GM18507 (cell line): ENCODE measurements around the gene SLC25A23.
A peak's percentile ranks its signal among the peaks of the same experiment; 100 is the strongest.

Experiments
- DNase-seq: peaks from one replicate; pipeline ENCODE4 v3.0.0; 2011; ENCODE audit warnings: low read depth; ENCODE audit not compliant: insufficient read length; ENCODE audit errors: extremely low spot score
- FAIRE-seq: peaks from 2 replicates; lab custom pipeline; 2011; peaks lifted over from hg19 to GRCh38; lab: Jason Lieb, UNC

SLC25A23 gene

GRCh38 chr19:6460099-6460884 is 700 bp upstream of the SLC25A23 start:
- peak; percentile 88 for DNase-seq
- peak; percentile 98 for FAIRE-seq

DNA sequence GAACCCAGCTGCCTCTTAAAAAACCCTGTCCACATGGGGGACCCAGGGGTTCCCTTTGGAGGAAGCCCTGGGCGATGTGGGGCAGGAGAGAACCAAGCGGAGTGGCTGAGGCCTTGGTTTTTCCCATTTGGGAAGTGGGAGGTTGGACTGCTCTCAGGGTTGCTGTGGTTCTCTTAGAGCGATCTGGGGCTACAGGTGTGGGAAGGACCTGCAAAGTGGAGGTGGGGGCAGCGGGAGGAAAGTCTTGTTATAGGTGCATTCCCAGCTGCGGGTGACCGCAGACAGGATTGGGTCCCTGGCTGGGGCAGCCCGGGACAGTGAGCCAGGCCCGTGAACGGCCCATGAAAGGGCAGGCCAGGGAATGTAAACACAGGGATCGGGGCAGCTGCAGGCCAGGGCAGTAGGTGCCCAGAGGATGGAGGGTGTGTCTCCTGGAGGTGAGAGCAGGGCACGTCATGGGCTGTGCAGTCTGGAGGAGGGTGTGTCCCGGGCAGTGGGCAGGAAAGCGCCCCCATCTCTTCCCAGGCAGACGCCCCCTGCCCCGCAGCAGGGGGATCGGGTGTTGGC is 814 bp downstream of the SLC25A23 start:
- DNase-seq (no peak), FAIRE-seq (no peak)

DNA sequence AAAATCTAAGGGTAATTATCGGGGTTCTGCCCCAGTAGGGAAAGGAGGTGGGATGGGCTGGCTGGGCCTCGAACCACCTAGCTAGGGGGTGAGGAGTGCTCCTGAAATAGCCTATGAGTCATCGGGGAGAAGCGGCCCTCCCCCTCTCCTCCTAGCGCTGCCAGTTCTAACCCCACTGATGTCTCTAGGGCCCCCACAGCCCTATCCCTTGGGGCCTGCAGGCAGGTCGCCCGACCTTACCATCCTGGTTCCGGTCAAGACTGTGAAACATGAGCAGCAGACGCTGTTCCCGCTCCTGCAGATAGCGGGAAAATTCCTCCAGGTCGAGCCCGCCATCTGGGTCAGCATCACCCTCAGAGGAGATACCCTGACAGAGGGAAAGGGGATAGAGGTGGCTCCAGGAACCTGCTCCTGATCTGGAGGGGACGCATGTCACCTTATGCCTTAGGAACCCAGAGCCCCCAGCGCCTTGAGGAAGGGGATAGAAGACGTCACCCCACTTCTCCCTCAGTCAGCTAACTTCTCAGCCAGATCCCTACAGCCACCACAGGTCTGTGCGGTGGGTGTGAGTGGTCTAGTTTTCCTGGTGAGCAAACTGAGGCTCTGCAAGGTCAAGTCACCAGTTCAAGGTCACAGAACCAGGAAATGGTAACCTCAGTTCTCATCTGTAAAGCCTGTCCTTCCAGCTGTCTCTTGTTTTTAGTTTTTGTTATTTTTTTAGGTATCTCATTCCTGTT is 1.5 kb downstream of the SLC25A23 start:
- DNase-seq (peak; percentile 45), FAIRE-seq (peak; percentile 91)

- DNase-seq (no peak), FAIRE-seq (no peak)
Measured at GRCh38 chr19:6455924-6456323, 3.7 kb downstream of the SLC25A23 start.

DNA sequence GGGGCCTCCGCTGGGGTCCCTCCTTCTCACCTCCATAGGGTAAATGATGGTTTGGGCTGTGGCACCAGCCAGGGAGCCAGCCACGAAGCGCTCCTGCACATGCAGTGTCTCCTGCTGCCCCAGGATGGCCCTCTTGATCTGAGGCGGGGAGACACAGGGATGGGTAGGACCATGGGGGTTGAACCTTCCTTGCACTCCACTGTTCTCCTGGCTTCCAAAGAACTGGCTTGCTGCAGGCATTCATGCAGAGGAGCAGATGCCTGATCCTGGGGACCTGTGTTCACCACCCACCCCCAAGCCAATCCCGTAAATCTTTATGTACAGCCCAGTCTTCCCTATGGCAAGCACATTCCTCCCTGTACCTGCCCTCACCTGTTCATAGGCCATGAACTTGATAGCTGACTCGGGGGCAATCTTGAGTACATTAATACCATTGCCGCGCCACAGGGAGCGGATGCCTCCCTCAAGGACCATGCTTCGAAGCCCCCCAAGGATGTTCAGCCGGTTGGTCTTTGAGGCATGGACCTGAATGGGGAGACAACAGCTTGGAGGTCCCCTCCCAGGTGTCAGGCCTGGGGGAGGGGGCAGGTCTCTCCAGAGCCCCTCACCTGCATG is 5.5 kb downstream of the SLC25A23 start:
- no peak for FAIRE-seq
- no peak for DNase-seq

GRCh38 chr19:6452899-6453298 is 6.7 kb downstream of the SLC25A23 start:
- DNase-seq (no peak), FAIRE-seq (no peak)

DNA sequence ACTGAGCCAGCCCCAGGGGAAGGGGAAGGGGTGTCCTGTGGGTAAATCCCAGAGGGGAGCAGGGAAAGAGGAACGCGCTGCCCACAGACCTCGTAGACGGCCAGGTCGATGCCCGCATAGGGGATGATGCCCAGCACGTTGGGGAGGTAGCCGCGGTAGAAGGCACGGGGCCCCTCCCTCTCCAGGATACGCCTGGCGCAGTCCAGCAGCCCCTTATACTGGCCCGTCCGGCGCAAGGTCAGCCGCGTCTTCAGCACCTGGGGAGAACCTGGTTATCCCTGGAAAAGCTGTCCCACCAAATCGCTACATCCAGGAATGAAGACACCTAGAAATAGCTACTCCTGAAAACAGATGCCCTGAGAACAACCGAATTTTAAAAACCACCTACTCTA is 7.4 kb downstream of the SLC25A23 start:
- no peak for FAIRE-seq
- no peak for DNase-seq

- FAIRE-seq (no peak), DNase-seq (no peak)
Measured at GRCh38 chr19:6451583-6452222, 7.9 kb downstream of the SLC25A23 start.

DNA sequence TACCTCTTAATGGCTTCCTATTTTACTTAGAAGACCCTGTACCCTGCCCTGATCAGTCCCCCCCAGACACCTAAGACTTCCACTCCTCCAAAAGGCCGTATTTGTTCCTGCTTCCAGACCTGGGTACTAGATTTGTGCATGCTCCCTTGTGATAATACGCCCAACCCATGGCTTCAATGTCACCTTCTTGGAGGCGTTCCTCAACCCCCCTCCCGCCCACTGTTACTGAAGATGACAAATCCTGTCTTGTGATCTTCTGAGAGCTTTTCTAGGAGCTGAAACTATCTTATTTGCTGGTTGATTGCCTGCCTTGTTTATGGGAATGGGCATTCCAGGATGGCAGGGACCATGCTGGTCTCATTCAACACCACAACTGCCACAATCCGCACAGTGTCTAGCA is 9.4 kb downstream of the SLC25A23 start:
- DNase-seq, result no peak
- FAIRE-seq, result no peak

- FAIRE-seq (no peak), DNase-seq (no peak)
Measured at GRCh38 chr19:6448045-6448444, 11.5 kb downstream of the SLC25A23 start.

DNA sequence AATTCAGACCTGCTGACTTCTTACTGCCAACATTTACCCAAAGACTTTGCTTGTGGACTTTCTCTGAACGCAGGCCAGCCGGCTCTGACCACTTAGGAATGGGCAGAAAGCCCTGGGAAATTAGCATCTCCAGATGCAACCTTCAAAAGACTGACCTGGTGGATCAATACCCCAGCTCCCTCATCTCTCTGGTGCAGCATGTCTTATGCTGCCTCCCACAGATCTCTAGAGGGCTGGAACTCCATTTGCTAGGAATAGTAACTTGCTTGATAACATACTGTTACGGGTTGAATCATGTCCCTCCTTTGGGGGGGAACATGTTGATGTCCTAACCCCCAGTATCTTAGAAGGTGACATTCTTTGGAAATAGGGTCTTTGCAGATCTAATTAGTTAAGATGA is 13.1 kb downstream of the SLC25A23 start:
- FAIRE-seq, result no peak

GRCh38 chr19:6443986-6444385 is 15.6 kb downstream of the SLC25A23 start:
- FAIRE-seq, result no peak

More for the DNA sequence above, 13.1 kb downstream of the SLC25A23 start:
- DNase-seq, result no peak

GRCh38 chr19:6442087-6442688 is 17.4 kb downstream of the SLC25A23 start:
- DNase-seq, result no peak
- no peak for FAIRE-seq

More at GRCh38 chr19:6443986-6444385, 15.6 kb downstream of the SLC25A23 start:
- no peak for DNase-seq

DNA sequence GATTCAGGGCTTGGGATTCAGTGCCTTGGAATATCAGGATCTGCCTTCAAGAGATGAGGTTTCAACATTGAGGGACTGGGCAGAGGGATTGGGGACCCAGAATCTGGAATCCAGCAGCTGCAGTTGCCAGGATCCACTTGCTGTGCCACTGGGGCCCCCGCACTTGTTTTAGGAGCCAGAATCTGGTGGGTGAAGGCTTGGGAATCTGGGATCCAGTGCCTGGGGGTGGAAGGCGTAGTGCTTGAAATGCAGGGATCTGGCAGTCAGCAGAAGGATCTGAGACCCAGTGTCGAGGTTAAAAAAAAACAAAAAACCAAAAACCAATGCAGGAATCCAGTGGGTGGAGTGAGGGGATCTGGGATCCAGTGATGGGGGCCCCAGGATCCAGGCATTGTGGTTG is 18.7 kb downstream of the SLC25A23 start:
- FAIRE-seq (no peak), DNase-seq (no peak)

DNA sequence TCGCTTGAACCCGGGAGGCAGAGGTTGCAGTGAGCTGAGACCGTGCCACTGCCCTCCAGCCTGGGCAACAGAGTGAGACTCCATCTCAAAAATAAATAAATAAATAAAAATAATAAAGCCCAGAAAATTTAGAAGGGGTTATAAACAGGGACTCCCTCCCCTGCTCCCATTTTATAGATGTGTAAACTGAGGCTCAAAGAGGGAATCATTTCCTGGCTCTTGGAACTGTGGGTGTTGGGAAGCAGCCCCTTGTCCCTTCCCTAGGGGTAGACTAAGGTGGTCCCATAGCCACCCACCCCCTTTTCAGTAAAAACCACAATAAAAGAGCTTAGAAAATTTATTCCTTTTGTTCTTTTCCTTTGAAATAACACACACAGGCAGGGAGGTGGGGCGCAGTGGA is 19.8 kb downstream of the SLC25A23 start:
- no peak for FAIRE-seq

GRCh38 chr19:6433663-6434062 is 25.9 kb downstream of the SLC25A23 start, which contains the start of gene SLC25A41:
SLC25A41 (minus strand) TSS chr19:6433763; CDS start chr19:6433693, 70 bp downstream.
- no peak for DNase-seq
- no peak for FAIRE-seq

More for the DNA sequence above, 19.8 kb downstream of the SLC25A23 start:
- no peak for DNase-seq

DNA sequence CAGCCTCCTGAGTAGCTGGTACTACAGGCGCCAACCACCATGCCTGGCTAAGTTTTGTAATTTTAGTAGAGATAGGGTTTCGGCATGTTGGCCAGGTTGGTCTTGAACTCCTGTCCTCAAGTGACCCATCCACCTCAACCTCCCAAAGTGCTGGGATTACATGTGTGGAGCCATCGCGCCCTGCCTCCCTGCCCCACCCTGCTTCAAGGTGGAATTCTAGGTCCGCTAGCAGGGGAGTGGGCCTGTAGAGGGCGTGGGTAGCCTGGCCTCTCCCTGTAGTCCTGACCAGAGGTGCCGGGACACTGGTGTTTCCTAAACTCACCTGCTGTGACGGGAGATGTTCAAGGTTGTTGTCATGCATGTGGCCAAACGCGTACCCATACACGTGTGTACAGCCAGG is 26.4 kb downstream of the SLC25A23 start:
- no peak for FAIRE-seq

GRCh38 chr19:6431891-6432290 is 27.7 kb downstream of the SLC25A23 start:
- FAIRE-seq, result no peak

More for the DNA sequence above, 26.4 kb downstream of the SLC25A23 start:
- no peak for DNase-seq

More at GRCh38 chr19:6431891-6432290, 27.7 kb downstream of the SLC25A23 start:
- no peak for DNase-seq
